HG03139 (cell line): ENCODE results near the gene ITGAD.

Experiments
- ATAC-seq: cut with Tn5 transposase; IDR thresholded peaks from one replicate; pipeline ENCODE4 v1.9.1; 2021; ENCODE audit not compliant: unreplicated experiment

Gene ITGAD

GRCh38 chr16:31393056-31393455 is at the start of gene ITGAD:
TSS of gene ITGAD (plus strand) at chr16:31393335. CDS start at chr16:31393361, 26 bp downstream.
- no peak for ATAC-seq

- ATAC-seq: peak; percentile 72
Measured at GRCh38 chr16:31344712-31345111, 48.4 kb upstream of the ITGAD start.

GRCh38 chr16:31347445-31347844 is 45.7 kb upstream of the ITGAD start:
- no peak for ATAC-seq

- no peak for ATAC-seq
Measured at GRCh38 chr16:31348579-31348978, 44.6 kb upstream of the ITGAD start.

GRCh38 chr16:31350275-31351005 is 42.7 kb upstream of the ITGAD start:
- no peak for ATAC-seq

GRCh38 chr16:31351246-31351941 is 41.7 kb upstream of the ITGAD start:
- no peak for ATAC-seq

- no peak for ATAC-seq
Measured at GRCh38 chr16:31351942-31352325, 41.2 kb upstream of the ITGAD start.

- no peak for ATAC-seq
Measured at GRCh38 chr16:31352376-31353115, 40.6 kb upstream of the ITGAD start.

- peak; percentile 65 for ATAC-seq
Measured at GRCh38 chr16:31354394-31355291, 38.5 kb upstream of the ITGAD start, which contains the start of gene ITGAX. TSS of gene ITGAX (plus strand) at chr16:31355176. CDS start at chr16:31355255, 79 bp downstream.

GRCh38 chr16:31355431-31356100 is 37.6 kb upstream of the ITGAD start:
- no peak for ATAC-seq

- no peak for ATAC-seq
Measured at GRCh38 chr16:31356566-31357323, 36.4 kb upstream of the ITGAD start.

GRCh38 chr16:31357324-31358109 is 35.6 kb upstream of the ITGAD start:
- ATAC-seq: no peak

GRCh38 chr16:31360251-31360650 is 32.9 kb upstream of the ITGAD start:
- ATAC-seq: no peak

GRCh38 chr16:31361201-31362110 is 31.7 kb upstream of the ITGAD start:
- no peak for ATAC-seq

GRCh38 chr16:31362476-31363405 is 30.4 kb upstream of the ITGAD start:
- no peak for ATAC-seq

- ATAC-seq: no peak
Measured at GRCh38 chr16:31363721-31364120, 29.4 kb upstream of the ITGAD start.

GRCh38 chr16:31364421-31364820 is 28.7 kb upstream of the ITGAD start:
- ATAC-seq: no peak
